Astrocyte (in vitro differentiated cells and primary cell): ENCODE measurements around the gene VAX1. TPM values are rescaled to one million over a fixed set of nuclear protein-coding genes. Genes with fewer than 3 reads are reported as not detected.

Experiments used
- DNase-seq: peaks from one replicate; pipeline ENCODE4 v3.0.0-alpha.2; 2010; ENCODE audit warnings: low read depth
- FAIRE-seq: peaks from 2 replicates; lab custom pipeline; 2011; peaks lifted over from hg19 to GRCh38; lab: Jason Lieb, UNC
- H2AFZ ChIP-seq: 2 replicates; pipeline ENCODE4 v1.6.0; 2012; ENCODE audit warnings: low read depth, low read length, inconsistent platforms
- H3K27ac ChIP-seq: 2 replicates; pipeline ENCODE4 v1.5.1; 2011; ENCODE audit warnings: low read depth, low read length, inconsistent platforms
- H3K27me3 ChIP-seq: 2 replicates; pipeline ENCODE4 v1.6.0; 2011; ENCODE audit warnings: low read length, inconsistent platforms; ENCODE audit not compliant: insufficient read depth
- H3K36me3 ChIP-seq: 2 replicates; pipeline ENCODE4 v1.5.1; 2011; ENCODE audit warnings: low read length, inconsistent platforms; ENCODE audit not compliant: insufficient read depth
- H3K4me1 ChIP-seq: 2 replicates; pipeline ENCODE4 v1.5.1; 2011; ENCODE audit warnings: low read length, inconsistent platforms; ENCODE audit not compliant: insufficient read depth
- H3K4me2 ChIP-seq: 2 replicates; pipeline ENCODE4 v1.6.0; 2012; ENCODE audit warnings: low read length, inconsistent platforms
- H3K4me3 ChIP-seq: 2 replicates; pipeline ENCODE4 v1.5.1; 2011; ENCODE audit warnings: low read depth, mild to moderate bottlenecking, low read length, inconsistent platforms; ENCODE audit not compliant: insufficient read depth
- H3K79me2 ChIP-seq: 2 replicates; pipeline ENCODE4 v1.6.0; 2012; ENCODE audit warnings: mild to moderate bottlenecking, low read length, inconsistent platforms; ENCODE audit not compliant: insufficient read depth
- H3K9ac ChIP-seq: 2 replicates; pipeline ENCODE4 v1.6.0; 2012; ENCODE audit warnings: mild to moderate bottlenecking, low read length, inconsistent platforms
- H3K9me3 ChIP-seq: 2 replicates; pipeline ENCODE4 v1.5.1; 2012; ENCODE audit warnings: low read depth, mild to moderate bottlenecking, low read length, inconsistent platforms; ENCODE audit not compliant: insufficient read depth
- H4K20me1 ChIP-seq: 2 replicates; pipeline ENCODE4 v1.6.0; 2012; ENCODE audit warnings: low read length, inconsistent platforms; ENCODE audit not compliant: insufficient read depth
- H3K27ac Mint-ChIP-seq: one replicate; pipeline ENCODE4 v1.8.0; 2021; ENCODE audit warnings: mild to moderate bottlenecking, mixed read lengths; ENCODE audit not compliant: unreplicated experiment
- H3K27me3 Mint-ChIP-seq: one replicate; pipeline ENCODE4 v1.8.0; 2021; ENCODE audit warnings: low read depth, mixed read lengths; ENCODE audit not compliant: unreplicated experiment
- H3K36me3 Mint-ChIP-seq: one replicate; pipeline ENCODE4 v1.8.0; 2021; ENCODE audit warnings: low read depth, mixed read lengths; ENCODE audit not compliant: unreplicated experiment
- H3K4me1 Mint-ChIP-seq: one replicate; pipeline ENCODE4 v1.8.0; 2021; ENCODE audit warnings: low read depth, mixed read lengths; ENCODE audit not compliant: unreplicated experiment
- H3K4me3 Mint-ChIP-seq: one replicate; pipeline ENCODE4 v1.8.0; 2021; ENCODE audit warnings: mild to moderate bottlenecking, moderate library complexity, mixed read lengths; ENCODE audit not compliant: unreplicated experiment
- H3K9me3 Mint-ChIP-seq: one replicate; pipeline ENCODE4 v1.8.0; 2021; ENCODE audit warnings: mild to moderate bottlenecking, mixed read lengths; ENCODE audit not compliant: unreplicated experiment
- CTCF ChIP-seq: IDR thresholded peaks from 2 replicates; pipeline ENCODE4 v1.5.1; 2011; ENCODE audit warnings: low read depth, mild to moderate bottlenecking, inconsistent platforms, low read length, moderate library complexity; ENCODE audit not compliant: insufficient read depth
- EZH2 ChIP-seq: IDR thresholded peaks from 2 replicates; pipeline ENCODE4 v1.6.1; 2012; ENCODE audit warnings: mild to moderate bottlenecking, low read length, inconsistent platforms; ENCODE audit not compliant: insufficient read depth
- total RNA-seq: library from RNA; stranded (reverse); gene quantifications from 2 replicates; pipeline ENCODE4 v1.2.1, GENCODE V29; 2021

The VAX1 gene
- total RNA-seq, 1 donor from 2014 or later = 0.34 TPM

DNA sequence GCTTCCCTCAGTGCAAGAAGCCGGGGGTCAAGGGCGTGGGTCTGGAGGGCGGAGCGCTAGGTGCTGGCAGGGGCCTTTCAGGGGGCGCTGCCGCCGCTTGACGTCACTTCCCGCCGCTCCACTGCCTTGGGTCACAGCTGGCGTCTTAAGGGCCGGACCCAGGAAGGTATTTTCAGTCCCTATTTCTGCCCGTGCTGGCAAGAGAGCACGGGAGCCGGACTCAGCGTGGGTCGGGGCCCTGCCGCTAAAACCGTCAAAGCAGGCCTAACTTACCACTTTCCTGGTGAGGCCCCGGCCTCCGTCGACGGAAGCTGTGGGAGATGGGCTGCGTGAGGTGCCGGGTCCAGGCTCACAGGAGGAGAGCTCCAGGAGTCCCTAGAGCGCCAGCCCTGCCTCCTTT, 12.0 kb downstream of the VAX1 start:
- peaks cover 27% of the 10 kb centered on the region for H3K27me3 ChIP-seq
- H3K79me2 ChIP-seq = no peaks in the 10 kb centered on the region
- no peaks in the 10 kb centered on the region for H3K9me3 ChIP-seq
- H3K9ac ChIP-seq = no peak overlapping the region
- Mint-ChIP-seq H3K27me3 (peaks cover 47% of the 10 kb centered on the region), H3K4me3 (no peak overlapping the region), H3K9me3 (no peaks in the 10 kb centered on the region), H3K27ac (no peak overlapping the region), H3K36me3 (no peaks in the 10 kb centered on the region), H3K4me1 (no peaks in the 10 kb centered on the region)
- TF ChIP-seq EZH2 (no peak), CTCF (no peak)
- DNase-seq (no peak), FAIRE-seq (no peak)
- no peak overlapping the region for H2AFZ ChIP-seq
- no peak overlapping the region for H3K4me2 ChIP-seq
- no peaks in the 10 kb centered on the region for H3K36me3 ChIP-seq
- H3K4me3 ChIP-seq = no peak overlapping the region
- H4K20me1 ChIP-seq = no peaks in the 10 kb centered on the region
- H3K27ac ChIP-seq = no peak overlapping the region
- no peaks in the 10 kb centered on the region for H3K4me1 ChIP-seq

GRCh38 chr10:117112220-117112619, 25.9 kb downstream of the VAX1 start:
- peaks cover 23% of the 10 kb centered on the region for H3K27me3 Mint-ChIP-seq
- no peaks in the 10 kb centered on the region for H3K4me1 Mint-ChIP-seq

More at GRCh38 chr10:117112220-117112619, 25.9 kb downstream of the VAX1 start:
- no peak overlapping the region for H3K27ac Mint-ChIP-seq
- H3K36me3 Mint-ChIP-seq = no peaks in the 10 kb centered on the region
- no peaks in the 10 kb centered on the region for H3K9me3 ChIP-seq
- H3K9ac ChIP-seq = no peak overlapping the region
- no peak overlapping the region for H2AFZ ChIP-seq
- DNase-seq (no peak), FAIRE-seq (no peak)
- H3K4me1 ChIP-seq = no peaks in the 10 kb centered on the region
- no peaks in the 10 kb centered on the region for H3K36me3 ChIP-seq
- no peaks in the 10 kb centered on the region for H3K9me3 Mint-ChIP-seq
- no peak overlapping the region for H3K4me2 ChIP-seq
- TF ChIP-seq EZH2 (no peak), CTCF (peak; percentile 39)
- no peaks in the 10 kb centered on the region for H3K79me2 ChIP-seq
- peaks cover 2% of the 10 kb centered on the region for H3K27me3 ChIP-seq
- no peak overlapping the region for H3K4me3 Mint-ChIP-seq
- H3K4me3 ChIP-seq = no peak overlapping the region
- no peak overlapping the region for H3K27ac ChIP-seq
- no peaks in the 10 kb centered on the region for H4K20me1 ChIP-seq
